Keratinocyte (primary cell): Measurements from ENCODE around the gene NPM1. TPM values are rescaled to one million over a fixed set of nuclear protein-coding genes. Genes with fewer than 3 reads are reported as not detected.

ENCODE experiments used
- DNase-seq: peaks from one replicate; pipeline ENCODE4 v3.0.0-alpha.2; 2011; ENCODE audit warnings: low read depth, missing footprints, low spot score
- FAIRE-seq: peaks from 2 replicates; lab custom pipeline; 2011; peaks lifted over from hg19 to GRCh38; lab: Jason Lieb, UNC
- H2AFZ ChIP-seq: 2 replicates; pipeline ENCODE4 v1.6.0; 2012; ENCODE audit warnings: low read length, control low read depth, inconsistent platforms; ENCODE audit not compliant: control insufficient read depth
- H3K27ac ChIP-seq: 2 replicates; pipeline ENCODE4 v1.5.1; 2011; ENCODE audit warnings: low read length; ENCODE audit not compliant: control insufficient read depth, insufficient read depth
- H3K27me3 ChIP-seq: 3 replicates; pipeline ENCODE4 v1.6.0; 2011; ENCODE audit warnings: low read length; ENCODE audit not compliant: control insufficient read depth, insufficient read depth; ENCODE audit errors: extremely low read depth
- H3K36me3 ChIP-seq, 2 experiments: 2 replicates in 1 of 2; 3 replicates in 1 of 2; pipeline ENCODE4 v1.5.1; 2011; ENCODE audit warnings: low read length in 2 of 2, mild to moderate bottlenecking in 1 of 2; ENCODE audit not compliant: control insufficient read depth in 2 of 2, insufficient read depth in 2 of 2; ENCODE audit errors: extremely low read depth in 1 of 2
- H3K4me1 ChIP-seq: 3 replicates; pipeline ENCODE4 v1.5.1; 2011; ENCODE audit warnings: low read length; ENCODE audit not compliant: control insufficient read depth, insufficient read depth; ENCODE audit errors: extremely low read depth
- H3K4me2 ChIP-seq: 3 replicates; pipeline ENCODE4 v1.6.0; 2011; ENCODE audit warnings: low read depth, low read length; ENCODE audit not compliant: control insufficient read depth, insufficient read depth; ENCODE audit errors: extremely low read depth
- H3K4me3 ChIP-seq, 3 experiments: fragments of 200-600 bp in 1 of 3; sonication (generic) in 1 of 3; 2 replicates in 2 of 3; 3 replicates in 1 of 3; pipeline ENCODE4 v1.5.1; 2011 to 2016; ENCODE audit warnings: low read length in 3 of 3, mild to moderate bottlenecking in 3 of 3, control low read depth in 2 of 3, inconsistent platforms in 1 of 3, low read depth in 1 of 3, mixed read lengths in 1 of 3, mixed run types in 1 of 3, moderate library complexity in 1 of 3; ENCODE audit not compliant: control insufficient read depth in 2 of 3, insufficient read depth in 2 of 3; ENCODE audit errors: extremely low read depth in 1 of 3
- H3K79me2 ChIP-seq: 2 replicates; pipeline ENCODE4 v1.6.0; 2012; ENCODE audit warnings: low read length; ENCODE audit not compliant: control insufficient read depth, insufficient read depth
- H3K9ac ChIP-seq: 3 replicates; pipeline ENCODE4 v1.6.0; 2011; ENCODE audit warnings: low read length; ENCODE audit not compliant: control insufficient read depth, insufficient read depth; ENCODE audit errors: extremely low read depth
- H3K9me1 ChIP-seq: 3 replicates; pipeline ENCODE4 v1.6.0; 2011; ENCODE audit warnings: low read length; ENCODE audit not compliant: control insufficient read depth, insufficient read depth; ENCODE audit errors: extremely low read depth
- H3K9me3 ChIP-seq: 2 replicates; pipeline ENCODE4 v1.5.1; 2012; ENCODE audit warnings: low read depth, low read length; ENCODE audit not compliant: control insufficient read depth
- H4K20me1 ChIP-seq: 3 replicates; pipeline ENCODE4 v1.6.0; 2011; ENCODE audit warnings: low read length; ENCODE audit not compliant: control insufficient read depth, insufficient read depth; ENCODE audit errors: extremely low read depth
- EZH2 ChIP-seq: IDR thresholded peaks from one replicate; pipeline ENCODE4 v1.6.1; 2012; ENCODE audit warnings: inconsistent platforms, mild to moderate bottlenecking, low read length, moderate library complexity
- dilution Hi-C: fragments of 300-500 bp; cut with MboI; formaldehyde crosslinking; loops from one replicate; pipeline ENCODE4 v1.7.0; 2020; ENCODE audit warnings: low sequenced_read_pairs; ENCODE audit not compliant: extremely low pct_ligation_motif_present
- polyA plus RNA-seq, 5 experiments: library from polyadenylated mRNA; depleted of rRNA in 3 of 5; stranded (reverse) in 3 of 5; stranded (forward) in 1 of 5; unstranded in 1 of 5; fragments of >200 nt; gene quantifications; 1 replicate in 1 of 5; 2 replicates in 3 of 5; 3 replicates in 1 of 5; pipeline versions ENCODE4 v1.2.1 to v1.2.3, GENCODE V29; 2011 to 2012; ENCODE audit warnings: missing spikeins in 2 of 5, low read depth in 1 of 5, low replicate concordance in 1 of 5
- TF ChIP-seq, protein P1 (sequence below), 3 experiments: IDR thresholded peaks in 1 of 3; conservative IDR thresholded peaks in 1 of 3; optimal IDR thresholded peaks in 1 of 3; 2 replicates in 2 of 3; 3 replicates in 1 of 3; pipeline versions ENCODE3 to v1.5.1; 2011; ENCODE audit warnings: low read length in 3 of 3, mild to moderate bottlenecking in 3 of 3, moderate library complexity in 2 of 3, control low read depth in 1 of 3, inconsistent platforms in 1 of 3; ENCODE audit not compliant: insufficient read depth in 2 of 3; ENCODE audit errors: extremely low read depth in 1 of 3

The NPM1 gene
- polyA plus RNA-seq, 1 donor (not counting 4 experiments of a cell fraction or from before 2014, with no cell fraction given) = 2,398 TPM

DNA sequence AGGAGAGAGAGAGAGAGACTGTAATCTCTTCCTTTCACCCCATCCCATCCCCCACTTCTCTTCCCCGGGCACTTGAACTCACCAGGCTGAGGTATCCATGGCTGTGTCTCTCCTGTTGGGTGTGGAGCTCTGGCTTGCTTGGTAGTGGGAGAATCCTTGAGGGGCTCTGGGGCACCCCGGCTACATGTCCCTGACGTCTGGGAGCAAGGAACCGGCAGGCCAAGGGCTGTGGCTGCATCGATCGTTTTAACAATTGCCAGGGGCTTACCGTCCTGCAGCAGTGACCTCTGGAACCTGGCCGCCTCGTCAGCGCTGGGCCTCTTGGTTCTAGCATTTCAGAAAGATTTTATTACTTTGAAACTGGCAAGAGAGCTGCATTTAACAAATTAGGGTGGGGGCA, 61.8 kb downstream of the NPM1 start:
- no peaks in the 10 kb centered on the region for H3K9me1 ChIP-seq
- no peaks in the 10 kb centered on the region for H3K36me3 ChIP-seq
- no peak for DNase-seq
- dilution Hi-C loops = no loop called here
- no peak for TF ChIP-seq EZH2
- TF ChIP-seq, protein P1, sequence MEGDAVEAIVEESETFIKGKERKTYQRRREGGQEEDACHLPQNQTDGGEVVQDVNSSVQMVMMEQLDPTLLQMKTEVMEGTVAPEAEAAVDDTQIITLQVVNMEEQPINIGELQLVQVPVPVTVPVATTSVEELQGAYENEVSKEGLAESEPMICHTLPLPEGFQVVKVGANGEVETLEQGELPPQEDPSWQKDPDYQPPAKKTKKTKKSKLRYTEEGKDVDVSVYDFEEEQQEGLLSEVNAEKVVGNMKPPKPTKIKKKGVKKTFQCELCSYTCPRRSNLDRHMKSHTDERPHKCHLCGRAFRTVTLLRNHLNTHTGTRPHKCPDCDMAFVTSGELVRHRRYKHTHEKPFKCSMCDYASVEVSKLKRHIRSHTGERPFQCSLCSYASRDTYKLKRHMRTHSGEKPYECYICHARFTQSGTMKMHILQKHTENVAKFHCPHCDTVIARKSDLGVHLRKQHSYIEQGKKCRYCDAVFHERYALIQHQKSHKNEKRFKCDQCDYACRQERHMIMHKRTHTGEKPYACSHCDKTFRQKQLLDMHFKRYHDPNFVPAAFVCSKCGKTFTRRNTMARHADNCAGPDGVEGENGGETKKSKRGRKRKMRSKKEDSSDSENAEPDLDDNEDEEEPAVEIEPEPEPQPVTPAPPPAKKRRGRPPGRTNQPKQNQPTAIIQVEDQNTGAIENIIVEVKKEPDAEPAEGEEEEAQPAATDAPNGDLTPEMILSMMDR (optimal IDR thresholded peaks at IDR 0.05 in 1 of 3, IDR thresholded peaks at IDR 0.05 in 1 of 3, conservative IDR thresholded peaks at IDR 0.05 in 1 of 3; ENCODE audit: extremely low read depth in 1 of 3, insufficient read depth in 2 of 3, low read length in 3 of 3) = no peak
- H3K9ac ChIP-seq = no peak overlapping the region
- FAIRE-seq = no peak
- H2AFZ ChIP-seq = no peak overlapping the region
- H3K27ac ChIP-seq = no peak overlapping the region
- H3K4me3 ChIP-seq = no peak overlapping the region
- H3K27me3 ChIP-seq = peaks cover 4% of the 10 kb centered on the region
- no peak overlapping the region for H3K4me2 ChIP-seq
- peaks cover 2% of the 10 kb centered on the region for H3K4me1 ChIP-seq
- no peaks in the 10 kb centered on the region for H3K79me2 ChIP-seq
- H4K20me1 ChIP-seq = no peaks in the 10 kb centered on the region
- H3K9me3 ChIP-seq = no peaks in the 10 kb centered on the region

- H3K9me1 ChIP-seq = no peaks in the 10 kb centered on the region
- H4K20me1 ChIP-seq = no peaks in the 10 kb centered on the region
- peaks cover 4% of the 10 kb centered on the region for H3K27me3 ChIP-seq
- peak overlapping the region; percentile 62 for H3K9ac ChIP-seq
- peak overlapping the region; percentile 20 to 54 (median 43) for H3K4me3 ChIP-seq
- H3K79me2 ChIP-seq = no peaks in the 10 kb centered on the region
- dilution Hi-C loops = no loop called here
- H3K4me1 ChIP-seq = no peaks in the 10 kb centered on the region
- TF ChIP-seq, protein P1 (optimal IDR thresholded peaks at IDR 0.05 in 1 of 3, IDR thresholded peaks at IDR 0.05 in 1 of 3, conservative IDR thresholded peaks at IDR 0.05 in 1 of 3; ENCODE audit: extremely low read depth in 1 of 3, insufficient read depth in 2 of 3, low read length in 3 of 3) = no peak
- no peak for TF ChIP-seq EZH2
- FAIRE-seq = no peak
- peak overlapping the region; percentile 41 for H3K4me2 ChIP-seq
- H2AFZ ChIP-seq = peak overlapping the region; percentile 62
- no peaks in the 10 kb centered on the region for H3K9me3 ChIP-seq
- no peak overlapping the region for H3K27ac ChIP-seq
- H3K36me3 ChIP-seq = no peaks in the 10 kb centered on the region
- DNase-seq = no peak
These were observed 63.0 kb downstream of the NPM1 start for GRCh38 chr5:171450423-171451331.
